GM18505 (cell line): ENCODE results near the gene AKTIP.
A peak's percentile ranks its signal among the peaks of the same experiment; 100 is the strongest.

Source experiments
- ATAC-seq: cut with Tn5 transposase; IDR thresholded peaks from one replicate; pipeline ENCODE4 v1.9.1; 2021; ENCODE audit not compliant: unreplicated experiment
- POLR2A ChIP-seq: IDR thresholded peaks from 4 replicates; pipeline ENCODE4 v1.6.1; 2011; ENCODE audit warnings: borderline replicate concordance; ENCODE audit not compliant: insufficient read depth, insufficient read length; ENCODE audit errors: extremely low read depth

The AKTIP gene

DNA sequence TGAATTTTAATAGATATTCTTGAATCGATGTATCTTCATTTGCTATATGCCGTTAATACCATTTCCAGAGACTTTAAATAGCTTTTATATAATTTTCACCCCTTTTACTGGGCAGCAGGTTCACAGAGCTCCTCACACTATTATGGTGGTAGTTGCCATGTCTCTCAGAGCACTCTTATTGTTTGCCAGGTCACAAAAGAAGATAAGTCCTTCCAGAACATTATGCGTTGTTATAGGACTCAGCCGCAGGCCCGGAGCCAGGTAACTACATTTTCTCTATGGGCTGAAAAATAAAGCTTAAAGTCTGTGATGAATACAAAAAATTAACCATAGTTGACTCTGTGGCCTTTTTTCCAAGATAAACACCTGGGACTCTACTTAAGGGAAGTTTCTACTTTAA, 24.0 kb downstream of the AKTIP start:
- TF ChIP-seq POLR2A = no peak
- ATAC-seq = no peak

DNA sequence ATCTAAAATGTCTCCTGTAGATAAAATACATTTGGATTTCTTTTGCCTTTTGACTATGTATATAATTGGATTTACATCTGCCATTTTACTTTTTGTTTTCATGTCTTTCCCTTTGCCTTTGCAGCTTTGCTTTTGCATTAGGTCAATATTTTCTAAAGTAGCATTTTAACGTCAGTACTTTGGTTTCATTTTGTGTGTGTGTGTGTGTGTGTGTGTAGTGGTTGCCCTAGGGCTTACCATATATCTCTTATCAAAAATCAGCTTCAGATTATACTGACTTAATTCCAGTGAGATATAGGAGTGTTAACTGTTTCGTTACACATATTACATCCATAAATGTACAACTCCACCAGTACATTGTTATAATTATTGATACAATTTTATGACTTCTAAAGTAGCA, 26.1 kb downstream of the AKTIP start:
- no peak for TF ChIP-seq POLR2A
- ATAC-seq = no peak

DNA sequence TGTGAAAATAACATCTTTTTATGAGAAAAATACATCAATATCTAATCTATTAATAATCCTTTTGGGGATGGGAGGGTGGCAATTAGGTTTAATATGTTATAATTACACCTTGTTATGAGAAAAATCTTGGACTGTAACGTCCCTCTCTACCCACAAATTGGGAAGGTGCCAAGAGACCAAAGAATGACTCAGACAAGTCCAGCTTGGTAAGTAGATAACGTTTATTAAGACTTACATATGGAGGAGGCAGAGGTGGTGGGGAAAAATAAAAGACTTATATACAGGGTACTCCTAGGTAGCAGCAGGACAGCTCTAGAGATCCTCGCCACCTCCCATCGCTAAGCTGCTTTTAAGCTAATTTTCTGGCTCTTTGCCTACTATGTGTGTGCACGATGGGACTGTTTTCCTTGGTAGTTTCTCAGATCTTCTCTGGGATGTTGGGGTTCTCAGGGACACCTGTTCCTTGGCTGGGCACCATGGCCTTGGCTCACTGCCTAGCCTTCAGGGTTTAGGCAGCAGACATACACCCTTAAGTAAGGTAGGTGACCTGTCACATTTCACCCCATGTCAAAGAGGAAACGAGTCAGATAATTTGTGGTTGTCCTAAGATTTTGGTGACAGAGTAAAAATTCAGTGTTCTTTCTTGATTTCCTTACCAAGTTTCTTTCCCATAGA, 37.3 kb downstream of the AKTIP start:
- no peak for TF ChIP-seq POLR2A
- ATAC-seq = no peak

DNA sequence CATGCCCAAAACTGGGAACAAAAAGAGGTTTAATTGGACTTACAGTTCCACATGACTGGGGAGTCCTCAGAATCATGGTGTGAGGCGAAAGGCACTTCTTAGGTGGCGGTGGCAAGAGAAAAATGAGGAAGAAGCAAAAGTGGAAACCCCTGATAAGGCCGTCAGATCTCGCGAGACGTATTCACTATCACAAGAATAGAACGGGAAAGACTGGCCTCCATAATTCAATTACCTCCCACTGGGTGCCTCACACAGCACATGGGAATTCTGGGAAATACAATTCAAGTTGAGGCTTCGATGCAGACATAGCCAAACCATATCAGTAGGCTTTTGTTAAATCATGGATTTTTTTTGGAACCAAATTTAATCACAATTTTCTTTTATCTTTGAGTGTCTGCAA, 44.4 kb downstream of the AKTIP start:
- no peak for TF ChIP-seq POLR2A
- no peak for ATAC-seq

DNA sequence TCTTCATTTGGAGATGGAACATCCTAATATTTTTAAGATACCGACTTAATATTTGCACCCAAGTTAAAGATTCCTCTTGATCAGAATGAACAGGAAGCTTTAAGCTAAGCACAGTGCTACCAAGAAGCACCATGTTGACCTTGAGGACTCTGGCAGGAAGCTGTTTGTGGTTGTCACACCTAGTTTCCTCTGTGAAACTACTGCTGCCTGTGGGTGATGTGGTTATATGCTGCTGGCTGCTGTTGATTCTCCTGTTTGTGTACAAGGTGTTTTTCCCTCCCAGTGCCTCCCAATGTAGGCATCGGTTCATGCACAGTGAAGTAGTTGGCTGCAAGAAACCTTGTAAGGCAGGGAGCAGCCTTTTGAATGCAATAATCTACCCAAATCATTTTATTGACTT, 45.3 kb downstream of the AKTIP start:
- no peak for TF ChIP-seq POLR2A
- peak; percentile 100 for ATAC-seq

DNA sequence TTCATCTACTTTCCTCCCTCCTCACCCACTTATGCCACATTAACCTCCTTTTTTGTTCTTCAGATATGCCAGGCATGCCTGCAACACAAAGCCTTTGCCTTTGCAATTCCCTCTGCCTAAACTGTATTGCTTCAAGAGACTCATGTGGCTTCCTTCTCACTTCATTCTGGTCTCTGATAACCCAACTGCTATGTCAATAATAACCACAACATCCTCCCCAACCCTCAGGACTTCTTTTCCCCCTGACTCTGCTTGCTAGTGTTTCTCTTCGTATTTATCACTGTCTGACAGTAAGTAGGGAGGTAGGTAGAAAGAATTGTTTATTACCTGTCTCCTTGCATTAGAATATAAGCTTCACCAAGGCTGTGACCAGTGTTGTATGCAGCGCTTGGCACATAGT, 46.4 kb downstream of the AKTIP start:
- no peak for ATAC-seq
- TF ChIP-seq POLR2A = no peak

DNA sequence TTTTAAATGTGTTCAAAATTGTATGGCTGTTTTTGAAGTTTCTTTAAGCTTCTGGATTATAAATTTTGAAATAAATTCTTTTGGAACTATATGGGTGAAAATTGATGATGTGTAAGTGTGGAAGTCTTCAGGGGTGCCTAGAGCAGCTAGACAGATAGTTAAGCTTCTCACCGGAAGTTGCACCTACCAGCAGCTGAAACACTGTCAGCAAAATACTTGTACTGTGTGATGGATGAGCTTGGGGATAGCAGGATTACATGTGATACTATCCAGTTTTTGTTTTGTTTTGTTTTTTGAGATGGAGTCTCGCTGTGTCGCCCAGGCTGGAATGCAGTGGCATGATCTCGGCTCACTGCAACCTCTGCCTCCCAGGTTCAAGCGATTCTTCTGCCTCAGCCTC, 49.1 kb downstream of the AKTIP start:
- TF ChIP-seq POLR2A = no peak
- no peak for ATAC-seq

DNA sequence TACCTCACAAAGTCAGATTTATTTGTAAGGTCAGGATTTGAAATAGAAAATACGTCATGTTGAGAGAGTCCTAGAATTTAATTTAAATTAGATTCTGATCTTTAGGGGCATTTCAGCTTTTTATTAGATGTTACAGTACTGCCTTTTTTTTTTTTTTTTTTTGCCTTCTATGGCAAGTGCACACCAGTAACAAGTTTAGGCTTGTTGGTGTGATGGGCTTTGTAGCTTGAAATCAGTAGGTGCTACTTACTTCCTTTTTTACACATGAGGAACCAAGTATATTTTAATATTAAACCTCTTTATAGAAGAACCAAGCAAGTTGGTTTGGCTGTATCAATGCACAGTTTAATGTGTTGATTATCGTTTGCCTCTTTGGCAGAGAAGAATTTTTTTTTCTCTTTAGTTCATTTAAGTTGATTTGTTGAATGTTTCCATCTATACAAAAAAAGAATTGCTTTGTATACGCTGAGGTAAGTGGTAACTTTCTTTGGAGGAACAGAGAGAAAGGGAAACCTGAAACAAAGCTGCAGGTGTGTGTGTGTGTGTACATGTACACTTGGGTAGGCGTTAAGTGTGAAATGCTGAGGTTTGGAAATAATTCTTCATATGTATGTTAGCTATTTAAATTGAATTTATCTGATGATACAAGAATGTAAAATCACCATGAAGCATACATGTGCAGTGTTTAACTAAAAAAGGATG, 53.0 kb downstream of the AKTIP start:
- ATAC-seq = peak; percentile 70
- TF ChIP-seq POLR2A = no peak

DNA sequence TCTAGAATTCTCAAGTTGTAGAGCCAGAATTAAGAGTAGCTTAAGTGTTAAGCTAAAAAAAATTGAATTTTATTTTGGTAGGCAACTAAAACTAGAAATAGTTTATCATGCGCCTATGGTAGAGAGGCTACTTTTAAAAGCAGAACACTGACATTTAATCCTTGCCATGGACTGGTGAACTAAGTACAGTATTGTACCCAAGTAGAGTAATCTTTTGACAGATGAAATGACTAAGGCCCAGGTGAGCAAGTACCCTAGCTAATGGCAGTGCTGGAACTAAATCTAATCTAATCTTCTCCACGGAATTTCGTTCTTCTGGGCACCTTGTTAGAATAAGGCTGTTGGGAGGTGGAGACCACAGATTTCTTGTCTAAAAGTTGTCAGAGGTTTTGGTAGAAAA, 56.9 kb downstream of the AKTIP start:
- no peak for TF ChIP-seq POLR2A
- no peak for ATAC-seq

DNA sequence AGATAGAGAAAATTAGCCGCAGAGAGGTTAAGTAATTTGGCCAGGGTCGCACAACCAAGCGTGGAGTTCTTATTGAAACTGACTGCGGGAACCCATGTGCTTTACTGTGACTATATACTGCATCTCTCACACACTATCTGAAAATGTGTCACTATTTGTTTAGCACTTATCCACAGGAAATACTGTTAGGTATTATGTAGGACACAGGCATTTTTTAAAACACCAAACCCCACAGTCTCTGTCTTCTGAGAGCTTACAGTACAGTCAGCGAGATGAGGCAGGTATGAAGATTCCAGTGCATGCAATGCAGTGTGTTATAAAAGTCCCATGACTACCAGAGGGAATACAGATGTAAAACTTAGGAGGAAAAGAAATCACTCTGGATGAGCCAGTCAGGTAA, 57.5 kb downstream of the AKTIP start:
- no peak for TF ChIP-seq POLR2A
- no peak for ATAC-seq
